Right lobe of liver (tissue), 6 donors: ENCODE data around the gene PSMD6. TPM values are rescaled to one million over a fixed set of nuclear protein-coding genes. Genes with fewer than 3 reads are reported as not detected.

Source experiments
- ATAC-seq, 4 donors: fragments of 200-7000 bp; cut with Tn5 transposase; one replicate each; pipeline ENCODE4 v1.9.1; 2020; ENCODE audit warnings: mild to moderate bottlenecking in 4 of 4, moderate library complexity in 4 of 4
- DNase-seq, 3 donors: peaks; one replicate each; pipeline ENCODE4 v3.0.0-alpha.2; 2020
- H3K27ac ChIP-seq, 3 donors: fragments of 200-600 bp; one replicate each; pipeline ENCODE4 v1.8.0; 2022
- H3K27me3 ChIP-seq, 2 donors: fragments of 200-600 bp; one replicate each; pipeline ENCODE4 v1.8.0; 2022
- H3K36me3 ChIP-seq, 4 donors: fragments of 200-600 bp; sonication (generic) in 1 of 4; one replicate each; pipeline versions ENCODE4 v1.5.1 to v1.8.0; 2017 to 2022; ENCODE audit warnings: control low read depth in 1 of 4
- H3K4me1 ChIP-seq, 4 donors: fragments of 200-600 bp; sonication (generic) in 1 of 4; one replicate each; pipeline versions ENCODE4 v1.5.1 to v1.8.0; 2017 to 2022; ENCODE audit warnings: control low read depth in 1 of 4
- H3K4me3 ChIP-seq, 3 donors: fragments of 200-600 bp; one replicate each; pipeline ENCODE4 v1.8.0; 2022
- H3K9me3 ChIP-seq, 4 donors: fragments of 200-600 bp; sonication (generic) in 1 of 4; one replicate each; pipeline versions ENCODE4 v1.5.1 to v1.8.0; 2017 to 2022; ENCODE audit warnings: control low read depth in 1 of 4
- CTCF ChIP-seq, 4 donors: fragments of 200-600 bp in 3 of 4; fragments of 450-650 bp in 1 of 4; IDR thresholded peaks; one replicate each; pipeline versions ENCODE4 v1.5.1 to v1.8.0; 2016 to 2022; ENCODE audit warnings: antibody characterized with exemption in 4 of 4, mild to moderate bottlenecking in 2 of 4
- POLR2A ChIP-seq: fragments of 450-650 bp; IDR thresholded peaks from one replicate; pipeline ENCODE4 v1.6.1; 2017; ENCODE audit warnings: antibody characterized with exemption, mild to moderate bottlenecking
- WGBS: methylation state at CpG from one replicate; pipeline ENCODE4 v1.1.6; 2018; ENCODE audit warnings: low coverage, low lambda C conversion rate; ENCODE audit not compliant: insufficient coverage; ENCODE audit errors: missing lambda C conversion rate; 5-methylcytosine and 5-hydroxymethylcytosine counted together
- intact Hi-C, 2 donors: fragments of 100-400 bp; cut with DNase I; formaldehyde crosslinking; loops; one replicate each; pipeline versions ENCODE4 v1.11.2 to v1.14.1; 2022
- total RNA-seq, 6 experiments: library from RNA; depleted of rRNA in 2 of 6; stranded (reverse); fragments of >200 nt in 2 of 6; fragmentation: NEBNext Ultra II Directional in 3 of 6; extraction: Animal tissue kit (Norgen Biotek cat#: 25700) in 3 of 6; gene quantifications; one replicate each; pipeline versions ENCODE4 v1.1.0 to v1.2.4, GENCODE V29; 2016 to 2023
- donor health status: DM: no; HTN: yes; CAD: no.
- donor health status: DM: no; HTN: no; CAD: no.
- donor health status: DM: no; HTN: no; CAD: no.
- donor health status: DM: no; HTN: yes; CAD: no.
- donor health status: DM: no; HTN: yes; CAD: no.

PSMD6 gene
- total RNA-seq, 6 experiments from 2014 or later: 33.1 to 41.9 (median 35.9) TPM

GRCh38 chr3:63993653-63994079 lies 29.6 kb downstream of the PSMD6 start:
- intact Hi-C loops: loop anchor here in 1 of 2 donors (10.0 kb wide), 2 partner anchors 79 to 129 kb away; partner anchors contain the start of genes ATXN7, SCAANT1 and THOC7
- H3K4me3 ChIP-seq: no peak overlapping the region
- DNase-seq: peak; percentile 50 to 72 (median 63)
- peak; percentile 95 to 97 (median 96) for ATAC-seq
- WGBS: 0% methylated on average over 2 of the region's 3 CpGs
- no peak overlapping the region for H3K27ac ChIP-seq
- peaks cover 0 to 67% (median 32%) of the 10 kb centered on the region in 4 donors for H3K36me3 ChIP-seq
- no peaks in the 10 kb centered on the region for H3K27me3 ChIP-seq
- peaks cover 0 to 10% (median 0%) of the 10 kb centered on the region in 4 donors for H3K4me1 ChIP-seq
- TF ChIP-seq POLR2A (no peak), CTCF (IDR thresholded peaks at IDR 0.05) (peak; percentile 89 to 94 (median 92))
- no peaks in the 10 kb centered on the region for H3K9me3 ChIP-seq

DNA sequence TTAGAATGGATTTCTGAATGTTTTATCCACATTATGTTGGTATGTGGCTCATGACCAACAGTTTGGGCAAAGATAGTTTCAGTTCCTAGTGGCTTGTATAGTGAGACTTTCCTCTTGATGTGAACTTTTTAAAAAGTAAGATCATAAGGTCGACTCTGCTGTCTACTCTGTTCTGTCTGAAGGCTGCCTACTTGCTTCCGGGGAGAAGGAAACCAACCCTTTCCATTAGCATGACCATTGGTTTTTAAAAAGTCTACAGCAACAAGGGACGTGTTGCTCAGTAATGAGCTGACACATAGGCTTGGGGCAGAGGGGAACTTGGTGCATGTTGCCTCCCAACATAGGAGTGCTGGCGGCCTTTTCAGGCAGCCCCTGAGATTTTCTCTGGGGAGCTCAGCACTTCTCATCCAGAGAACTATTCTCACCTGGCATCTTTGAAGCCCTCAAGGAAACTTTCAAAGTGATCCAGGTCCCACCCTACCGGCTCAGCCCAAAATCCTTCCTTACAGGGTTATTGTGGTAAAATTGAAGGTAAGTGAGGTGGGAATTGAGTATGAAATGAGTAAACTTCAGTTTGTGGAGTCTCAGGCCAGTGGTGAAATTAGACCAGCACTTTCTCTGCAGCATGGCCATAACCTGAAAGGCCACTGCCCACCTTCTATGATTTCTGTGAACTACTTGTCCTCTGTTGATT lies 30.6 kb downstream of the PSMD6 start:
- Histone ChIP-seq H3K9me3 (no peaks in the 10 kb centered on the region), H3K4me3 (no peak overlapping the region), H3K4me1 (peaks cover 0 to 4% (median 0%) of the 10 kb centered on the region in 4 donors), H3K36me3 (peaks cover 0 to 77% (median 35%) of the 10 kb centered on the region in 4 donors), H3K27me3 (no peaks in the 10 kb centered on the region), H3K27ac (no peak overlapping the region)
- WGBS: 62% methylated on average over 5 of the region's 5 CpGs
- DNase-seq (no peak), ATAC-seq (peak in 2 of 4 donors; percentile 13 to 28)
- intact Hi-C loops: loop anchor here in 1 of 2 donors (10.0 kb wide), 2 partner anchors 78 to 128 kb away; partner anchors contain the start of genes ATXN7, SCAANT1 and THOC7
- TF ChIP-seq CTCF (IDR thresholded peaks at IDR 0.05) (no peak), POLR2A (no peak)

GRCh38 chr3:63991666-63992065 lies 31.6 kb downstream of the PSMD6 start:
- H3K27ac ChIP-seq: no peak overlapping the region
- 82% methylated on average over 3 of the region's 3 CpGs for WGBS
- TF ChIP-seq CTCF (IDR thresholded peaks at IDR 0.05) (no peak), POLR2A (no peak)
- H3K4me1 ChIP-seq: peaks cover 0 to 4% (median 0%) of the 10 kb centered on the region in 4 donors
- H3K36me3 ChIP-seq: peaks cover 0 to 76% (median 31%) of the 10 kb centered on the region in 4 donors
- ATAC-seq (no peak), DNase-seq (no peak)
- H3K4me3 ChIP-seq: no peak overlapping the region
- intact Hi-C loops: loop anchor here in 1 of 2 donors (10.0 kb wide), 2 partner anchors 77 to 127 kb away; partner anchors contain the start of genes ATXN7, SCAANT1 and THOC7
- H3K9me3 ChIP-seq: no peaks in the 10 kb centered on the region
- H3K27me3 ChIP-seq: no peaks in the 10 kb centered on the region

DNA sequence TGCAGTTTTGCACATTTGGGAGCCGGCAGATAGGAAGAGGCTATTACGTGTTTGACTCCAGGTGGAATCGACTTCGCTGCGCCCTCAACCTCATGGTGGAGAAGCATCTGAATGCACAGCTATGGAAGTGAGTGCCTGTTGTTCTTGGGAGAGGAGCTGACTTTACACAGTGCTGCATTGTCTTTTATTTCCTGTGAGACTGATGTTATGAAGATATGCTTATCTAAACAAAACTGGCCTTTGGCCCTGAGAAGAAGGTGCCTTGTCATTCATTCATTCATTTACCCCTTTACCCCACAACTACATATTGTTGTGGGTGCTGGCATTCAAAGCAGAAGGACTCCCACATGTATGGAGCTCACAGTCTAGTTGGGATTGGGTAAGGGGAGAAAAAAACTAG lies 32.6 kb downstream of the PSMD6 start:
- ATAC-seq: no peak
- intact Hi-C loops: loop anchor here in 1 of 2 donors (10.0 kb wide), 2 partner anchors 76 to 126 kb away; partner anchors contain the start of genes ATXN7, SCAANT1 and THOC7
- TF ChIP-seq POLR2A: no peak
- no peak for TF ChIP-seq CTCF (IDR thresholded peaks at IDR 0.05)
- Histone ChIP-seq H3K27ac (no peak overlapping the region), H3K36me3 (peaks cover 0 to 74% (median 26%) of the 10 kb centered on the region in 4 donors), H3K4me3 (no peak overlapping the region), H3K4me1 (peaks cover 0 to 4% (median 0%) of the 10 kb centered on the region in 4 donors), H3K27me3 (no peaks in the 10 kb centered on the region), H3K9me3 (no peaks in the 10 kb centered on the region)
- no peak for DNase-seq
- WGBS: no CpG with 5 or more reads among the region's 5 CpGs
